Measurements from ENCODE around the gene PLAA. TPM values are rescaled to one million over a fixed set of nuclear protein-coding genes. Genes with fewer than 3 reads are reported as not detected.

PLAA gene
- total RNA-seq: 10 to 100 TPM; 32.3 to 39.1 TPM

DNA sequence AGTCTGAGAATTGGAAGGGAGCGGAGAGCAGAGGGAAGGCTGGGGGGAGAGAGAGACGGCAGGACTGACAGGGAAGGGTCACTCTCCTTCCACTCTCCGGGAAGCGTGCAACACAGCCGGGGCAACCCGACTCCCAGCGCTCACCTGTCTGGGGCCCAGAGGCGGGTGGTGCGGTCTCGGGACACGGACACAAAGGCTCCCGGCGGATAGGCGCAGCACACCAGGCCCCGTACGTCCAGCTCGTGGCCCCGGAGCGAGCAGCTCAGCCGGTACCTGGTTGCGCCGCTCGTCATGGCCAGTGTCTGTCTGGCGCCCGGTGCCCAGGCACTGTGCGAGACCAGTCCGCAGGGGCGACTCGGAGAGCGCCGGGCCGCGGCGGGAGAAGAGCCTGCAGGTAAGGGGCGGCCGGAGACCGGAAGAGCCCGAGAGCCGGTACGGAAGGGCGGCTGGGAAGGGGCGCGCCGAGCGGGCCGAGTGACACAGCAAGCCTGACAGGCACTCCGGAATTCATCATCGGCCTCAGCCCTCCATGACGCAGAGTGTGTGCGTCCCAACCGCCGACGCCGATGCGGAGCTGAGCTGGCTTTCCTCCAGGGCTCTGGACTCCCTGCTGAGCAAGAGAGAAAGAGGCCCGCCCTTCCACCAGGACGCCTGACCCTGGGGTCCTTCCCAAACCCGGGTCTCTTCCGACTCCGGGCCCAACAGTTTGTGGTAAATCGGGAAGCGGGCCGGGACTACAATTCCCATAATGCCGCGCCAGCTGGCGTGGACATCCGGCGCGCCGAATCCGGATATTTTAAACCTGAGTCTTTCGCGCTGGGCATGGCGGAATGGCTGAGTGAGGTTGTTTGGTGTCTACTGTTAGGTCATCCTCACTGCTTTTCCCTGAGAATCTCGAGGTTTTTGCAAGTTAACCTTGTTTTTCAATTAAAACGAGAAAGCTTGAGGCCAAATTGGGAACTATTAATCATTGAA lies at the start of gene PLAA:
Gene PLAA (minus strand): TSS at position 490 of the 975 bp plus-strand sequence. CDS start 197 bp downstream, at position 293.
- ATAC-seq (replicated peaks in 1 of 2) (peak; percentile 99), DNase-seq (peak; percentile 88 to 89)
- peaks cover 60% of the 10 kb centered on the region for H3K4me1 Mint-ChIP-seq (ENCODE audit: low read depth)
- no peaks in the 10 kb centered on the region for H3K27me3 Mint-ChIP-seq (ENCODE audit: low read depth)
- H3K4me3 Mint-ChIP-seq: peak within 1 kb of the TSS; percentile 83 to 86
- peak within 1 kb of the TSS; percentile 99 for H3K27ac Mint-ChIP-seq
- H3K9me3 Mint-ChIP-seq: no peaks in the 10 kb centered on the region
- peaks cover 4 to 12% of the 10 kb centered on the region in 2 donors for H3K36me3 Mint-ChIP-seq (ENCODE audit: insufficient read depth in 2 of 2)

- ATAC-seq (replicated peaks in 1 of 2) (no peak), DNase-seq (no peak)
- Mint-ChIP-seq H3K27ac (no peak overlapping the region), H3K36me3 (ENCODE audit: insufficient read depth in 2 of 2) (no peaks in the 10 kb centered on the region), H3K4me1 (ENCODE audit: low read depth) (no peaks in the 10 kb centered on the region), H3K9me3 (no peaks in the 10 kb centered on the region), H3K4me3 (no peak overlapping the region), H3K27me3 (ENCODE audit: low read depth) (no peaks in the 10 kb centered on the region)
These were observed 48.8 kb upstream of the PLAA start for GRCh38 chr9:26995810-26996209.

DNA sequence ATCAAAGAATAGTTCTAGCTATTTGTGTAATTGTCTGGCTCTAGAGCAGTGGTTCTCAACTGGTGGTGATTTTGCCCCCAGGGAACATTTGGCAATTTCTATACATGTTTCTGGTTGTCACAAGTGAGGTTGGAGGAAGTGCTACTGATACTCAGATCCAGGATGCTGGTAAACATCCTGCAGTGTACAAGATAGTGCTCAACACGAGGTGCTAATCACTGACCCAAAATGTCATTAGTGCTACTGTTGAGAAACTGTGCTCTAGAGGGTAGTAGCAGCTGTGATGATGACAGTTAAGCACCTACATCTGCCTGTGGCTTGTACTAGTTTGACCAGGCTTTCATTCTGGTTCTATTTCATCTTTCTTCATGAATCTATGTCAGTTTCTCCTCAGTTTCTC lies 36.3 kb upstream of the PLAA start:
- no peaks in the 10 kb centered on the region for H3K4me1 Mint-ChIP-seq (ENCODE audit: low read depth)
- H3K4me3 Mint-ChIP-seq: no peak overlapping the region
- no peaks in the 10 kb centered on the region for H3K27me3 Mint-ChIP-seq (ENCODE audit: low read depth)
- H3K36me3 Mint-ChIP-seq (ENCODE audit: insufficient read depth in 2 of 2): peaks cover 7 to 10% of the 10 kb centered on the region in 2 donors
- H3K9me3 Mint-ChIP-seq: no peaks in the 10 kb centered on the region
- H3K27ac Mint-ChIP-seq: no peak overlapping the region
- no peak for DNase-seq
- ATAC-seq (replicated peaks in 1 of 2): no peak

DNA sequence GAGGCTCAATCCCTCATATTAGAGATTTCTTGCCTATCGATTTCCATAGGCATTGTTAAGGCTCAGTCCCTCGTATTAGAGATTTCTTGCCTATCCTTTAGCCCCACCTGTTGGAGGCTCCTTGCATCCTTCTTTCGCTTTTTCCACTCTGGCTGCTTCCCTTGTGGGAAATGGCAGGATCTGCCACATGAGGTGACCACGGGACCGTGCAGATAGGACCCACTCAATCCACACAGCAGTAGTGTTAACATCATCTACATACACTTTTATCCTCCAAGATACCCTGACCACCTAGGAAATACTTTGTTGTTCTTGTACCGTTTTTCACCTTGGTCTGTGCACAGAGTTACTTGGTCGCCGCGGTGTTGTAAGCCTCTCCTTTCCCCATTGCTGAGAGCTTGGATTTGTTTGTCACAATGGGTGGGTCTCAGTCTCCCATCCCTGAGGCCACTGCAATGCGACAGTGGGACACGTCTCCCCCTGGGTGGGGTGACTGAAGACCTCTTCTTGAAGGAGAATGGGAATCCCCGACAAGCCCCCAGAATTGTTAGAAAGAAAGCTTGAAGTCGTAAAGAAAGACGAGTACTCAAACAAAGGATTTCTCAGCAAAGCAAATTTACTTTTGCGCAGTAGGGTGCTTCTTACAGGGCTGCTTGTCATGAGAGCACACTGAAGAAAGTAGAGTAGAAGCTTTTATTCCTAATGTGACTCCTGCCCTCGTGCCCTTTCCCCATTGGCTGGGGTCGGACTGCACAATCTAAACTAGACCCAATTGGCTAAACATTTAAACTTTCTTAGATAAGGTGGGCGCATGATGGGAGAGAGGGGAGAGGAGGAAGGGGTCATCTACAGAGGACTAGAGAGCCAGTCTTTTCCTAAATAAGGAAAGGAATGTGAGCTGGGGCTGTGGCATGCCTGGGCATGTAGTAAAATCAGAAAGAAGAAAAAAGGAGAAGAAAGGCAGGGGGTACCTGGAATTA lies 29.0 kb upstream of the PLAA start:
- Mint-ChIP-seq H3K4me3 (no peak overlapping the region), H3K27ac (no peak overlapping the region), H3K4me1 (ENCODE audit: low read depth) (no peaks in the 10 kb centered on the region), H3K36me3 (ENCODE audit: insufficient read depth in 2 of 2) (no peaks in the 10 kb centered on the region), H3K27me3 (ENCODE audit: low read depth) (no peaks in the 10 kb centered on the region), H3K9me3 (no peaks in the 10 kb centered on the region)
- DNase-seq (peak in 1 of 2 donors; percentile 3), ATAC-seq (replicated peaks in 1 of 2) (no peak)

- no peak for DNase-seq
- H3K27me3 Mint-ChIP-seq (ENCODE audit: low read depth): no peaks in the 10 kb centered on the region
- H3K36me3 Mint-ChIP-seq (ENCODE audit: insufficient read depth in 2 of 2): peaks cover 0 to 2% of the 10 kb centered on the region in 2 donors
- H3K9me3 Mint-ChIP-seq: no peaks in the 10 kb centered on the region
- no peak overlapping the region for H3K27ac Mint-ChIP-seq
- no peak for ATAC-seq (replicated peaks in 1 of 2)
- no peak overlapping the region for H3K4me3 Mint-ChIP-seq
- no peaks in the 10 kb centered on the region for H3K4me1 Mint-ChIP-seq (ENCODE audit: low read depth)
These were observed 27.9 kb upstream of the PLAA start for GRCh38 chr9:26974927-26975326.

- Mint-ChIP-seq H3K4me3 (no peak overlapping the region), H3K4me1 (ENCODE audit: low read depth) (no peaks in the 10 kb centered on the region), H3K27me3 (ENCODE audit: low read depth) (no peaks in the 10 kb centered on the region), H3K36me3 (ENCODE audit: insufficient read depth in 2 of 2) (peaks cover 0 to 7% of the 10 kb centered on the region in 2 donors), H3K9me3 (peaks cover 2% of the 10 kb centered on the region in 2 donors), H3K27ac (no peak overlapping the region)
- no peak for DNase-seq
- ATAC-seq (replicated peaks in 1 of 2): no peak
These were observed 26.9 kb upstream of the PLAA start for GRCh38 chr9:26973989-26974388.

DNA sequence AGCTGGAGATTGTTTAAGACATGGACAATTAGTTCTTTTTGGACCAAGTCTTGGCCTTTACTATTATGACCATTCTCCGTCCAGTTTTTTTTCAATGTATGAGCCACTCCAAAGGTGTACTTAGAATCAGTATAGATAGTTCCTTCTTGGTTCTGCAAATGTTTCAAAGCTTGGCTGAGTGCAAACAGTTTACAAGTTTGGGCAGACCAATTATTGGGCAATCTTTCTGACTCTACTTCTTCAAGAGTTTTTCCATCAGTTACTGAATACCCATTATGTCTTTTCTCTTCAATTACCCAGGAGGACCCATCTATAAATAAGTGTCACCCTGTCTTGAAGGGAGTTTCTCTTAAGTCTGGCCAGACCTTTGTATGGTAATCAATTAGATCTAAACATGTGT lies 24.7 kb upstream of the PLAA start:
- no peak for DNase-seq
- peaks cover under 1% of the 10 kb centered on the region for H3K4me1 Mint-ChIP-seq (ENCODE audit: low read depth)
- no peak for ATAC-seq (replicated peaks in 1 of 2)
- peaks cover 2% of the 10 kb centered on the region in 2 donors for H3K9me3 Mint-ChIP-seq
- no peaks in the 10 kb centered on the region for H3K27me3 Mint-ChIP-seq (ENCODE audit: low read depth)
- H3K4me3 Mint-ChIP-seq: no peak overlapping the region
- peaks cover 1 to 9% of the 10 kb centered on the region in 2 donors for H3K36me3 Mint-ChIP-seq (ENCODE audit: insufficient read depth in 2 of 2)
- H3K27ac Mint-ChIP-seq: no peak overlapping the region

DNA sequence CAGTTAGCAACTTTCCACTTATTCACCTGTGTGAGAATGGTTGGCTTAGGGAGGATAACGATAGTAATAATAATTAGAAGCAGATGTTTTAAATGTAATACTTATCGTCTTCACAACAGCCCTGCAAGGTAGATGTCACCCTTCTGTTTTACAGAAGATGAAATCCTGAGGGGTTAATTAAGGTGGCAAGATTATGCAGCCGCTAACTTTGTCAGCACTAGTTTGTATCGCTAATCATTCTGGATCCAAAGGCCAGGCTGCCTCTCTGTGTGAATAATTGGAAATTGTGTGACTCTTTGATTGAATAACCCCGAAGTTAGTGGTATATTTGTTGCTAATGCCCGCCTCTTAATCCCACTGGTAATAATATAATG lies 9.8 kb upstream of the PLAA start:
- Mint-ChIP-seq H3K36me3 (ENCODE audit: insufficient read depth in 2 of 2) (peaks cover 0 to 2% of the 10 kb centered on the region in 2 donors), H3K4me1 (ENCODE audit: low read depth) (peaks cover 30% of the 10 kb centered on the region), H3K27ac (peak overlapping the region; percentile 94), H3K4me3 (peak overlapping the region; percentile 89 to 90), H3K9me3 (no peaks in the 10 kb centered on the region), H3K27me3 (ENCODE audit: low read depth) (no peaks in the 10 kb centered on the region)
- DNase-seq: no peak
- ATAC-seq (replicated peaks in 1 of 2): no peak

DNA sequence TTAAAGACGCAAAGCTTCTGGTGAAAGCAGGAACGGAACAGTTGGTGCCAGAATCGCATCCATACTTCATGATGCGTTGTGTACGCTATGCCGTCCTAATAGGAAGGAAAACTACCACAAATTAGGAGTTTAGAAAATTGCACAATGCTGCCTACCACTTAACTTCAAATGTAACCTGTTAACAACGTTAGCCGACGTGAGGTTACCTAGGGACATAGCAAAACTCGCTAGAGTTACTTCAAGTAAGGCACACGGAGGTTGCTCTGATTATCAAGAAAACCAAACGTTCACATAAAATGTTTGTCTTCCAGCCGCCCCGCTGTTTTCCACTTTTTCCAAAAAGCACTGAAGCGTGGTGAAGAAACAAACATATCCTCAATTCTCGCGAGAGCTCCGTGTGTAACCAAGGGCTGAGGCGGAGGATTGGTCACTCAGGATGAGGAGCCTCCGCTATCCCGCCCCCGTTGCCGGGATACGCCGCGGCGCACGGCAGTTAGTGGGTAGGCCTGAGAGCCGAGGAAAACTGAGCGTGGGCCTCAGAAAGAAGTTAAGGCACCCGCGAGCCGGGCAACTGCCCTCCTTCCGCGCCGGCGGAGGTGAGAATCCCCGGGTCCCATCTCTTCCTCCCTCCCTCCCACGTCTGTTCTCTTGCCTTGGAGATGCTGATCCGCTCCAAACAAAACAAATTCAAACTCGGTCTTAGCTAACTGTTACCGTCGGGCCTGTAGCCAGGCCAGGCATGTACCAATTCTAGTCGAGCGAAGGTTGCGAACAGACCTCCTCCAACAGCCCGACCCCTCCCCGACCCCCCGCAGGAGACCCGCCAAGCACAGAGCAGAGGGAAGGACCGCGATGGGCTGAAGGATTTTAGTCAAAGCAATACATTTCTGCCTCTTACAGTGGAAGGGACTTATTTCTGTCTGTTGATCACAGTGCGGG lies 9.1 kb upstream of the PLAA start, which contains the start of gene IFT74:
Gene IFT74 (plus strand): TSS at position 492 of the 939 bp plus-strand sequence. CDS start 5,556 bp downstream, outside the sequence.
- H3K27ac Mint-ChIP-seq: peak within 1 kb of the TSS; percentile 94

GRCh38 chr9:26955222-26955903 lies 8.3 kb upstream of the PLAA start:
- Mint-ChIP-seq H3K27me3 (ENCODE audit: low read depth) (no peaks in the 10 kb centered on the region), H3K36me3 (ENCODE audit: insufficient read depth in 2 of 2) (peaks cover 0 to 2% of the 10 kb centered on the region in 2 donors), H3K27ac (peak overlapping the region; percentile 94), H3K4me3 (peak overlapping the region; percentile 89 to 90), H3K9me3 (no peaks in the 10 kb centered on the region), H3K4me1 (ENCODE audit: low read depth) (peaks cover 30% of the 10 kb centered on the region)
- no peak for DNase-seq
- no peak for ATAC-seq (replicated peaks in 1 of 2)

More for the DNA sequence above, 9.1 kb upstream of the PLAA start, which contains the start of gene IFT74:
- peak; percentile 95 to 98 for DNase-seq
- ATAC-seq (replicated peaks in 1 of 2): peak; percentile 100
- peak within 1 kb of the TSS; percentile 89 to 90 for H3K4me3 Mint-ChIP-seq
- H3K9me3 Mint-ChIP-seq: no peaks in the 10 kb centered on the region
- H3K27me3 Mint-ChIP-seq (ENCODE audit: low read depth): no peaks in the 10 kb centered on the region
- peaks cover 30% of the 10 kb centered on the region for H3K4me1 Mint-ChIP-seq (ENCODE audit: low read depth)
- peaks cover 0 to 2% of the 10 kb centered on the region in 2 donors for H3K36me3 Mint-ChIP-seq (ENCODE audit: insufficient read depth in 2 of 2)

DNA sequence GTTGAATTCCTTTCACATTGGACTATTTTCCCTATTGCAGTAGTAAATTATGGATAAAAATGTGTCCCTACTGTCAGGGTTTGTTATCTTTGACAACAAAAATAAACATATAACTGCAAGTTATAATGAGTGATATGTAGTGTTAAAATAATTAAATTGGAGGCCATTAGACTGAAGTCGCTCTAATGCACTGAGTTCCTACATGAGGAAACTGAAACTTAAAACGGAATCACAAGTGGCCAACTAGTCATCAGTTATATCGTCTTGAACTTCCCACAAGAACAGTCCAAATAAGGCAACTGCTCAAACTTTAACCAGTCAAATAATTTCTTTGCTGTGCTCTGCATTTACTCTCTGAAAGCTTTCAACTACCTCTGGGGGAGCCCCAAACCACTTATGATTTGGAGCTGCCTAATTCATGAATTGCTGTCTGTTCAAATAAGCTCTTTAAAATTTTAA lies 7.0 kb upstream of the PLAA start:
- Mint-ChIP-seq H3K9me3 (no peaks in the 10 kb centered on the region), H3K27me3 (ENCODE audit: low read depth) (no peaks in the 10 kb centered on the region), H3K4me1 (ENCODE audit: low read depth) (peaks cover 38% of the 10 kb centered on the region), H3K4me3 (peak overlapping the region; percentile 61 to 90), H3K36me3 (ENCODE audit: insufficient read depth in 2 of 2) (peaks cover 0 to 2% of the 10 kb centered on the region in 2 donors), H3K27ac (peak overlapping the region; percentile 91)
- no peak for DNase-seq
- ATAC-seq (replicated peaks in 1 of 2): peak in 1 of 2 donors; percentile 19
